GM12864 (cell line): ENCODE data around the gene ELK1.

Experiments used
- DNase-seq: peaks from one replicate; pipeline ENCODE4 v3.0.0-alpha.2; 2011; ENCODE audit warnings: low read depth
- H3K4me3 ChIP-seq: 2 replicates; pipeline ENCODE4 v1.5.1; 2011; ENCODE audit warnings: mild to moderate bottlenecking, low read depth, low read length, control low read depth
- CTCF ChIP-seq: IDR thresholded peaks from 2 replicates; pipeline ENCODE4 v1.5.1; 2011; ENCODE audit warnings: low read depth, mild to moderate bottlenecking, moderate library complexity, low read length, control low read depth, inconsistent platforms; ENCODE audit errors: missing control alignments

Gene ELK1

GRCh38 chrX:47587091-47587891 lies 63.1 kb downstream of the ELK1 start:
- H3K4me3 ChIP-seq, result no peak overlapping the region
- no peak for DNase-seq
- TF ChIP-seq CTCF, result no peak

- no peak overlapping the region for H3K4me3 ChIP-seq
- no peak for DNase-seq
- TF ChIP-seq CTCF, result no peak
Observed at GRCh38 chrX:47586043-47586787, 64.1 kb downstream of the ELK1 start.
